CD4-positive, alpha-beta T cell treated with Interleukin-21 for 1 hour (primary cell): ENCODE results near the gene TREM2.
"Not testable (repeated sequence)": the region's sequence is repeated elsewhere in the genome, so short reads cannot be mapped to it uniquely, and the experiment has no call there.

Source experiments
- DNase-seq: peaks from one replicate; pipeline ENCODE4 v3.0.0-alpha.2; 2020

The TREM2 gene

GRCh38 chr6:41162687-41163418, at the start of gene TREM2:
TSS of gene TREM2 (minus strand) at chr6:41163116. CDS start at chr6:41163082, 34 bp downstream.
- no peak for DNase-seq

GRCh38 chr6:41209547-41210320, 46.8 kb upstream of the TREM2 start:
- no peak for DNase-seq

DNA sequence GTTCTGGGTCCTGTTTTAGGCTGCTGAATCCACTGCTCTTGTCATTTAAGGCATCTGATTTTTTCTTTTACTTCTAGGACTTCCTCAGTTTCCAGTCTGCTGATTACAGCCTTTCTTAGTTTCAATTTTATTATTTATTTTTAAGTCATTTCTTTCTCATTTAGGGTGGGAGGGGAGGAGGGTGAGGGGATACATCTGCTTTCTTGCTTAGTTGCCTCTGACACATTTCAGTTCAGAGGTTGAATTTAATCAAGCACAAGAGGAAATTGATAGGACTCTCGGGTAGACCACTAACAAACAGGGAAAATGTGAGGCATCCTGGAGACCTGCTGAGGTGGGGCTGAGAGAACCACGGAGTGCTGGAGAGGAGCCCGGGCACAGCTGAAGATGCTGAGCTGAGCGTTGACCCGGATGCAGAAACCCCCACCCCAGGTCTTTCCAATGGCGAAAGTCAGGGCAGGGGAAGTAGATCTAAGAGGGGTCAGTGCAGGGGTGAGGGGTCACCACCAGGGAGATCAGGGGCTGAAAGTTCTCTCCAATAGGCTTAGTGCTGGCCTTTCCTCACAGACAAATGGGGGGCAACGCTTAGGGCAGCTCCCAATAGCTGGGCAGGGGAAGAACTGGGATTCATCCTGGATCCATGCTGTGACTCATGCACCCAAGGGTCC, 45.7 kb upstream of the TREM2 start:
- no peak for DNase-seq

GRCh38 chr6:41204156-41204555, 41.2 kb upstream of the TREM2 start:
- no peak for DNase-seq

DNA sequence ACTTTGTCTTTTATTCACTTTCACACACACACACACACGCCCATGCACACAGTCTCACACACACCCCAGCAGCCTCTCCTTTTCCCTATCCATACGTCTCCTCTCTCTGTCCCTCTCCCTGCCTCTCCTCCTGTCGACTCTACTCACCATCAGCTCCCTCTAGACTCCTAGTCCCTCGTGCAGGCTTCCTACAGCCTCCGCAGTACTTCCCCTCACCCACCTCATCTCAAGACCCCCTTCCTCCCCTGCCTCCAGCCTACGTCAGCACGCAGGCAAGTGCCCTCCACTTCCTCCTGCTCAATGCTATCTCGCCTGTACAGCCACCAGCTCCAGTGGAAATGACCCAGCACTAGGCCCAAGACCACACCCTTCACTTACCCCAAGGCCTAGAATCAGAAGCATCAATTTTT, 38.9 kb upstream of the TREM2 start:
- DNase-seq = no peak

- peak; percentile 36 for DNase-seq
These were observed 38.2 kb upstream of the TREM2 start, which contains the start of gene TREML2 for GRCh38 chr6:41200901-41201763. TSS of gene TREML2 (minus strand) at chr6:41201149. CDS start at chr6:41201008, 141 bp downstream.

DNA sequence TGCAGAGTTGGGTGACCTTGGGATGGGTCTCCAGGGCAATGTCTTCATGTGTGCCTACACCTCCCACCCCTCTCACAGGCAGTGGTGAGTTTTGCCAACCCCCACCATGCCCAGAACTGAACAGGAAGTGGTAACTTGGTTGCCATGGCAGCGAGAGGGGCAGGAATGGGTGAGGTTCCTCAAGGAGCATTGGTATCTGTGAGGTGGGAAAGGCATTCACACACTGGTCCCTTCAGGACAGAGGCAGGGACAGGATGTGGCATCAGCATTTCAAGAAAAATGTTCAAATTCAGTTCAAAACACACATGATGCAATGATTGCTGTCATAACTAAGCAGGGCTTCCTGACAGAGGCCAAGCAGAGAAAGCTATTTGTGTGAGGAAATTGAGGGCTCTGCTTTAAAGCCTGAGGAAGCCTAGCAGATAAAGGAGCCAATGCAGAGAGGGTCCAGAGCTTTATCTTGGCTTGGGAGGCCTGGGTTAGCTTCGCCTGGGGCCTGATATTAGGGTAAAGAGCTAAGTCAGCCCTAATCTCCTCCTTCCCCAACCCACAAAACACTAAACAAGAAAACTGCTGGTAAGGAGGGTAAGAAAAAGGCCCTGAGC, 37.5 kb upstream of the TREM2 start:
- DNase-seq = peak; percentile 83

DNA sequence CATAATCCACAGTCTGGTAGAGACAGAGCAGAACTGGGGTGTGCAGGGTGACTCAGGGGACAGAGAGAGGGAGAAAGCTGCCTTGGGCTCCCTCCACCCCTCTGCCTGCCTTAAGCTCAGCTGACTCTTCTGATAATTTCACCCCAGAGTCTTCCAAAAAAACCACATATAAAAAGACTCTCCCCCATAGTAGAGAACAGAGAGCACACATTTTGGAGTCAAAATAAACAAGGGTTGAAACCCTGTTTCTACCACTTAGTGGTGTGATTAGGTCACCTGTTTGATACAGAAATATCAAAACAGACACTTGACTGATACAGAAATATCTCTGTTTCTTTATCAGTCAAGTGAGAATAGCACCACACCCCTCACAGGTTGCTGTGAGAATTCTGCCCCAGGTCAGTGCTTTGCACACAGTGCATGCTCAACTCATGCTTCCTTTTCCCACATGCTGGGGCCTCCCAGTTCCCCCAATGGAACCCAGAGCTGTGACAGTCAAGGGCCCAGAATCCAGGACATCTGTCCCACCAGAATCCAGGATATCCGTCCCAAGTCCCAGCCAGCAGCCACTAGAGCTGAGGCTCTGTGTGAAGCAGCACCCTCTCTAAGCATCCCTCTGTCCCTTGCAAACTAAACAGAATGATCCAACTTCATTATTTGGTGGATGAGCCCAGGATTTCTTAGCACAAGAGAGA, 36.8 kb upstream of the TREM2 start:
- DNase-seq = peak; percentile 43

- no peak for DNase-seq
These were observed 34.3 kb upstream of the TREM2 start for GRCh38 chr6:41197234-41197633.

GRCh38 chr6:41194386-41194785, 31.5 kb upstream of the TREM2 start:
- DNase-seq = no peak

DNA sequence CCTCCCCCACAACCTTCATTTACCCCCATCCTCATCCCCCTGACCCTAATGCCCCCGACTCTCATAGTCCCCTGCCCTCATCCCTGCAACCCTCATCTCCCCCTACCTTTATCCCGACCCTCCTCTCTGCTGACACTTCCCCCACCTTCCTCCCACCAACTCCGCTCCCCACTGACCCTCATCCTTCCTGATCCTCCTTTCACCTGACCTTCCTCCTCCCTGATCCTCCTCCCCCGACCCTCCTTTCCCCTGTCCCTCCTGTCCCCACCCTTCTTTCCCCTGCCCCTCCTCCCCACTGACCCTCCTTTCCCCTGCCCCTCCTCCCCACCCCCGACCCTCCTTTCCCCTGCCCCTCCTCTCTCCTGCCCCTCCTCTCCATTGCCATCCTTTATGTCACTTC, 31.0 kb upstream of the TREM2 start:
- DNase-seq = no peak

DNA sequence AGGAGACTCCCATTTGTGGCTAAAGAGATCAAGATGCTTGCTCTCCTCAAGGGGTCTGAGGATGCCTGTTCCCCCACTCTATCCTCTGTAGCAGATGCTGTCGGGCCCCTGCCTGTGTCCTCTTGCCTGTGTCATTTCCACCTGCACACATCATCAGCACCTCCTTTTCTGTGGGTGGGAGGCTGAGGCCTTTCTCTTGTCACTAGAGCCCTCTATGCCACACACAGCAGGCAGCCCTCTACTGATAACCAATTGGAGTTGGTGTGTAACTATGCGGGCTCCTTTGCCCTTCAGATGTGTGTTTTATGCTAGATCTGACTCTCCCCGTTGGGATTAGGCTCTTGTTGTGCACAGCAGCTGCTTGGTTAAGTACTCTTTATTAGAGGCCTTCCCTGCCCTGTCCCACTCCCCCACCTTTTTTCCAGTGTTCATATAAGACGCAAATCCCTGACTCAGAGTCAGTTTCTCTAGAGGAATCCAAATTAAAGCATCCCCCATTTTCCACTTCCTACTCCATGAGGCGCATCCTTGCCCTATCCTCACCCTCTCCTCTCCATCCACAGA, 30.3 kb upstream of the TREM2 start:
- no peak for DNase-seq

- peak; percentile 34 for DNase-seq
These were observed 28.7 kb upstream of the TREM2 start for GRCh38 chr6:41191569-41191968.

DNA sequence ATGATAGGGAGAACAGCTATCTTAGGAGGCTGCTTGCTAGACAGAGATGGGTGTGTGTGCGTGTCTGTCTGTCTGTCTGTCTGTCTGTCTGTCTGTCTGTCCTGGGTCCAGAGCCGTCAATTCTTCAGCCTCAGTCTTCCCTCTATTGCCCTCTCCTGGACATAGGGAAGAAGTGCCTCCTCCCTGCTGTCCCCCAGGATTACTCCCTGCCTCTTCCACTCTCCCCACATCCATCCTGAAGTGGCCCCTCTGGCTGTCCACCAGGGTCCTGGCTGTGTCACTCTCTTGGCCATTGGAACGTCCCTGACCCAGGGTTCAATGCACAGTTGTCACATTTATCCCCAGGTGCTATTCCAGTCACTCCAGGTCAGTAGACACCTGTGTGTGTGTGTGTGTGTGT, 27.9 kb upstream of the TREM2 start:
- DNase-seq = no peak

DNA sequence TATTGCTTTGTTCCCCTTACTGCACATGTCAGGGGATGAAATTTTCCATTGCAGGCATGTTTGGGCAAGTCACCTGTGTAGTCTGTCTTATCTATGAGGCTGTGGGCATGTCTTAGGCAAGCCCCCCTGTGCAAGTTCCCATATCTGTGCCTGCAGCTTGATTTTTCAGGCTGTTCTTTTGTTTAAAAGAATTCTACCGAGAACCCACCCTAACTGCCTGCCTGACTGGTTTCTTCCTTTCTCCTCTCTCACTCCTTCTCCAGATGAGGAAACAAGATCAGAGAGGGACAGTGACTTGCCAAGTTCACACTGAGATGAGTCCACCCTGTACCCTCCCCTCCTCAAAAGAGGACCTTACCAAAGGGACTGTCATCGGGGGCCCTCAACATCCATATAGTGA, 27.1 kb upstream of the TREM2 start:
- DNase-seq = no peak

DNA sequence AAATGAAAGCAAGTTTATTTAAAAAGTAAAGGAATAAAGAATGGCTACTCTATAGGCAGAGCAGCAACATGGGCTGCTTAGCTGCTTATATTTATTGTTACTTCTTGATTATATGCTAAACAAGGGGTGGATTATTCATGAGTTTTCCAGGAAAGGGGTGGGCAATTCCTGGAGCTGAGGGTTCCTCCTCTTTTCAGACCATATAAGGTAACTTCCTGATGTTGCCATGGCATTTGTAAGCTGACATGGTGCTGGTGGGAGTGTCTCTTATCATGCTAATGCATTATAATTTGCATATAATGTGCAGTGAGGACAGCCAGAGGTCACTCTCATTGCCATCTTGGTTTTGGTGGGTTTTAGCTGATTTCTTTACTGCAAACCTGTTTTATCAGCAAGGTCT, 26.1 kb upstream of the TREM2 start:
- not testable (repeated sequence) for DNase-seq

- no peak for DNase-seq
These were observed 25.3 kb upstream of the TREM2 start for GRCh38 chr6:41187924-41188886.

GRCh38 chr6:41186031-41186562, 23.2 kb upstream of the TREM2 start:
- no peak for DNase-seq

- DNase-seq = no peak
These were observed 21.8 kb upstream of the TREM2 start for GRCh38 chr6:41184761-41185160.
